Measurements from ENCODE around the gene HMCN2.

- TF ChIP-seq POLR2AphosphoS5 (IDR thresholded peaks at IDR 0.05) (no peak), CTCF (IDR thresholded peaks at IDR 0.05) (no peak)
Measured at GRCh38 chr9:130246126-130246525, 19.4 kb upstream of the HMCN2 start.

All from suprapubic skin (tissue), 3 donors.